ENCODE measurements around the gene MAP4K2.

MAP4K2 gene

DNA sequence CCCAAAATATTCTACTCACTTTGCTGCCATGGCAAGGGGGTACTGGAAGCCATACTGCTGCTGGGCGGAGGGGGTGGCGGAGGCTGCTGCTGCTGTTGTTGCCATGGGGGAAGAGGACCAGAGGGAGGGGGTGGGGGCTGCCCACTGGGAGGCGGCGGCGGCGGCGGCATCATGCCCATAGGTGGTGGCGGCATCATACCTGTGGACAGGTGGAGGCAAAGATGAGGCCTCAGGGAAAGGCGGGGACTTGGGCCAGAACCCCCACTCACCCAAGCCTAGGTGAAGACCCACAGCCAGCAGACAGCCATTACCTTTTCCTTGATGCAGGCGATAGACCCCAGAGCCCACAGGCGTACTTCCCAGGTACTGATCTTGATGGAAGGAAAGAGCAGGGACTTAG, 36.1 kb downstream of the MAP4K2 start:
- no peak for DNase-seq

DNA sequence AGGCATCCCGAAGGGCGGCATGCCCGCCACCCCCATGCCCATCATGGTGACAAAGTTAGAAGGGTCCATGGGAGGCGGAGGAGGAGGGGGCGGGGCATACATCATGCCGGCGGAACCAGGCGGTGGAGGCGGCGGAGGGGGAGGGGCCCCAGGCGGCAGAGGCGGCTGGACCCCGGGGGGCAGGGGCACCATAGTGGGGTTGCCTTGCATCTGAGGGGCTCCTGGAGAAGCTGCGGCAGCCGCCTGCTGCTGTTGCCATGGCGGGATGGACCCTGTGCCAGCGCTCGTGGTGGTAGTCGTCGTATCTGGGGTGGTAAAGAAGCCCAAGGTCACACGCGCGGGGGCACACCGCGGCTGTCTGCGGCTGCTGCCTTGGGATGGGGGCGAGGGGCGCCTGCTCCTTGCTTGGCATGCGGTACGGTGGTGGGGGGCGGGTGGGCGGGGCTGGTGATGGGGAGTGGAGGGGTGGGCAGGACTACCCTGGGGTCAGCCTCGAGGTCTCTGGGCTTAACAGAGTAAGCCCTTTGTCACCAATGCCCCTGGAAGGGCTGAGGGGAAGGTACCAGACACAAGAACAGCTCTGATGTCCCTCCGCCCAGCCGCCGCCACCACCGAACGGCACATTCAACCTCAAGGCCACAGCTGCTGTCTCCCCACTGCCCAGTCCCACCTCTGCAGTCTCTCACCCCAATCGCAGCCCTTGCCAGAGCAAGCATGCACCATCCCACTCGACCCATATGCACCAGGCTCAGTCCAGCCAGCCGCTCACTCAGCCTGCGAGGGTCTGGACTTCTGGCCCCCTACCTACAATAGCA, 37.0 kb downstream of the MAP4K2 start:
- no peak for DNase-seq

- DNase-seq: no peak
Measured at GRCh38 chr11:64765291-64765850, 37.6 kb downstream of the MAP4K2 start.

- no peak for DNase-seq
Measured at GRCh38 chr11:64764753-64765152, 38.3 kb downstream of the MAP4K2 start.

DNA sequence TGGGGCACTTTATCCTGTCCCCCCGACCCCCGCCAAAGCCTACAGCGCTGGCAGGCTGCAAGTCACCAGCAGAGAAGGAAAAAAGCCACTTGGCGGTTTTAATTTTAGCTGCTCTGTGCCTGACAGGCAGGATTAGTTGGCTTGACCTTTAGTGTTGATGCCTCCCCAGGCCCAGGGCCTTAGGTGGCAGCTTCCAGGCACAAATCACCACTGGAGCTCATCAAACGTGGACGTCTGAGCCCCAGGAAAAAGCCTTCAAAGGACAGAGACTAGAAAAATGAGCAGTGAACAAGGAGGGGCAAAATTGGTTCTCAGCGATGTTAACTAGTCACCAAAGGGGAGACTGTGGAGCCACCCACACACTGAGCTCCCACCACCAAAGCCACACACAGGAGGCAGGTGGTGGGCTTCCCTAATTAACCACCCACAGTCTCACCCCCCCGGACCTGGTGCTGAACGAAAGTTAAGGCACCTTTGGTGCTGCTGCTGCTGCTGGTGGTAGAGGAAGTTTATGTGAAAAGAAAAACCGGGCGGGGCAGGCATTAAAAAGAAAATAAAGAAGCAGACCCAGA, 38.9 kb downstream of the MAP4K2 start:
- peak in 1 of 2 experiments; percentile 46 for DNase-seq

DNA sequence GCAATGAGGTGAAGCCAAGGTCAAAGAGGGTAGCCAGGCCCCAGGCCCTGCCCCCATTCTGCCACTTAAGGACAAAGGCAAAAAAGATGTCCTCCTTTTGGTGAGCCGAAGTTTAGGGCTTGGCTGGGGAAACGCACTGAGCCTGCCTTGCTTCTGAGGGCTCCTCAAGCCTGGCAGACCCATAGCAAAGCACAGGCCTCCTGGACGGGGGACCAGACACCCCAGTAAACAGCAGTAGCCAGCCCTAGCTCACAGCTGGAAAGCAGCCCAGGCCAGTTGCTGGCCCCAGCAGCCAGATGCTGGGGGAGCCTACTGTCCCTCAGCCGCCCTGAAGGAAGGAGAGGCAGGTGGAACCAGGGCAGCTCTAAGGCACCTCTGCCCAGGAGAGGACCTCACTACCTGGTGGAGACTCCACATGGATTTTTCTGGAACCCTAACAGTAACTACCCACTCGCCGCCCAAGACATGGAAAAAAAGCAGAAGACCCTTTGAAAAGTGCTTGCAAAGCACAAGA, 39.4 kb downstream of the MAP4K2 start:
- no peak for DNase-seq

DNA sequence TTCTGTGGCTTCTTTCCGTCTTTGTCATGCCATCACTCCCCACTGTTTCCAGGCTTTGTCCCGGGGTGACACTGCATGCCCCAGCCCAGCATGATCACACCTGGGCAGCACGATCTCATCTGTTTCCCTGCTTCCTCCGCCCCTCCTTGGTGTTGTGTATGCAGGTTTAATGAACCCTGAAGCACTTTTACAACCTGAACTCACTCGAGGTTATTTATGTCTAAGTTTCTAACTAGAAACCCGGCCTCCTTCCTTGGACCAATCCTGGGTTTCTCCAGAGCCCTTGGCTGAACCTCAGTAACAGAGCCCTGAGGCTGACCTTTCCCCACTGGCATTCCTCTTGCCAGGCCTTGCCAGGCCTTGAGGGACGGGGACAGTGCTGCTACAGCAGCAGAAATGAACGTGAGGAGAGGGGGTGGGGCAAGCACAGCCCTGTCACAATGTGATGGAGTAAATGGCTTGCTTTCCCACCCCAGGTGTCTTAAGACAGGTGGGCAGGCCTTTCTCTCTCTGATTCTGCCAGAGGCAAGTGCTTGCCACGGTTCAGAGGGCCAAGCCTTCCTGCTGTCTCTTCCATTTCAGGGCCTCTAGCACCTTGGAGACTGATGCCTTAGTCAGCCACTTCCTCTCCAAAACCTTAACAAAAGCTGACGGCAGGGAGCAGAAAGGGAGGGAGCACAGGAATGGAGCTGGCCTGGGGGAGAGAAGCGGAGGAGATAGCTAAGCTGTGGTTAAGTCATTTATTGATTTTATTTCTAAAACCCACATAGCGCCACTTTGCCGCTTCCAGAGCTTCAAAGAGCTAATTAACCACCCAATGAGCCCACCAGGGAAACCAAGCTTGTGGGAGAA, 40.1 kb downstream of the MAP4K2 start:
- no peak for DNase-seq

- DNase-seq: no peak
Measured at GRCh38 chr11:64762277-64762673, 40.7 kb downstream of the MAP4K2 start.

GRCh38 chr11:64760759-64761420, 42.1 kb downstream of the MAP4K2 start:
- no peak for DNase-seq

DNA sequence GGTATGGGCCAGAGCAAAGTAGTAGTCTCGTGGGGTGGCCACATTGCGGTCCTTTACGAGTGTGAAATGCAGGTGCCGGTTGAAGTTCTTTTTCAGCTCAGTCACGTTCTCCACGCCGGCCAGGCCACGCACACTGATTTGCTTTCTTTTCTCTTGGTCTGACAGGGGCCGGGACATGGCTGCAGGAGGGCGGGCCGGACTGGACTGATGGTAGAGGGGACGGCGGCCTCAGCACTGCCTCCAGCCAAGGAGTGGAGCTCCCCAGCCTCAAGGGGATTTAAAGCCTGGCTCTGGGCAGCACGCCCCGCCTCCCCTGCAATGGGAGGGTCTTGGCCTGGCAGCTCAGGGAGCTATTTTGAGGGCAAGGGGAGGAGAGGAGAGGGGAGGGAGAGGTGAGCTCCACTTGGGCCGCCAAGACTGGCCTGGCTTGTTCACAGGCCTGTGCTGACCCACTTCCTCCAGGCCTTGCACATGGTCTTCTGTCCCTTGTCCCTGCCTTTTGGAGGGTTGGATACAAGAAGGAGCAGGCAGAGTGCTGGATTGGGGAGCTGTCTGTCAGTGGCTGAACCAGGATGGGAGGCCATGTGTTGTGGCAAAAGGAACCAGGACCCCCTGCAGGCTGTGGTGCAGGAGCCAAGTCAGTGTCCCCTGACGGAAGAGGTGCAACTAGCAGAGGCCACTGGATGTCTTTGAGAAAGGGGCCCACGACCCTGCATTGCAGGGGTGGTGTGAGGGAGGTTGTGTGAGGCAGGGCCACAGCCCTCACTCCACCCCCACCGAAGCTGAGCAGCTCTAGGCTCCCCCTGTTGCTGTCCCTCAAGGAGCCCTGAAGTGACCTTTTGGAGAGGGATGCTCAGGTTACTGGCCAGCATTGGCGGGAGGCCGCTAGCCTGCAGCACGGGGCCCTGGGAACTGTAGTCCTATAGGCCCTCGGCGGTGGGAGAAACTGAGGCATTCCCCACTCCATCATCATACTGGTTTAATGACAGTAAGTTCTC, 43.0 kb downstream of the MAP4K2 start, which contains the start of gene PYGM:
Gene PYGM, minus strand, starts transcription at position 253 of the 998 bp plus-strand sequence. Its CDS starts 76 bp downstream, at position 177.
- DNase-seq: no peak

DNA sequence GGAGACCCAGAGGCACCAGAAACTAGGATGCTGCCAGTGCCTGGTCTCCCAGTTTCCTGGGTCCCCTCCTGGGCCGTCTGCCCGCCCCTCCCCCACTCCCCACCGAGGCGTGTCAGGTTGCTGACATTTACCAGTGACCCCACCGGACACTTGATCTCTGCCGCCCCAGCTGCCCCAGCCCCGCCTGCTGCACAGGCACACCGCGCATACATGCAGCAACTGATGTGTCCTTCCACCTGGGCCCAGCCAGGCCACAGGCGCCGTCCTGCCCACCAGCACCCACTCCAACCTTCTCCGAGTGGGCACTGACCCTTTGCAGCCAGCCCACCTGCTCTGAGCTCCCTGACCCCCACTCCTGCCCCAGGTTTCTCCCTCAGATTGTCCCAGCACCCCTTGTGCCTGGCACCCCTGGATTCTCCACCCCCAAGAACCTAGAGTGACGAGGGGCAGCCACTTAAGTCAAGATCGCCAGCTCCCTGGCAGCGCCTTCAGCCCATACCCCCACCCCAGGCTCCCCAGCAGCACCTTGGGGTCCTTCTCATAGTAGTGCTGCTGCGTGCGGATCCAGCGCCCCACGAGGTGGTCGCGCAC, 43.8 kb downstream of the MAP4K2 start:
- DNase-seq: no peak

DNA sequence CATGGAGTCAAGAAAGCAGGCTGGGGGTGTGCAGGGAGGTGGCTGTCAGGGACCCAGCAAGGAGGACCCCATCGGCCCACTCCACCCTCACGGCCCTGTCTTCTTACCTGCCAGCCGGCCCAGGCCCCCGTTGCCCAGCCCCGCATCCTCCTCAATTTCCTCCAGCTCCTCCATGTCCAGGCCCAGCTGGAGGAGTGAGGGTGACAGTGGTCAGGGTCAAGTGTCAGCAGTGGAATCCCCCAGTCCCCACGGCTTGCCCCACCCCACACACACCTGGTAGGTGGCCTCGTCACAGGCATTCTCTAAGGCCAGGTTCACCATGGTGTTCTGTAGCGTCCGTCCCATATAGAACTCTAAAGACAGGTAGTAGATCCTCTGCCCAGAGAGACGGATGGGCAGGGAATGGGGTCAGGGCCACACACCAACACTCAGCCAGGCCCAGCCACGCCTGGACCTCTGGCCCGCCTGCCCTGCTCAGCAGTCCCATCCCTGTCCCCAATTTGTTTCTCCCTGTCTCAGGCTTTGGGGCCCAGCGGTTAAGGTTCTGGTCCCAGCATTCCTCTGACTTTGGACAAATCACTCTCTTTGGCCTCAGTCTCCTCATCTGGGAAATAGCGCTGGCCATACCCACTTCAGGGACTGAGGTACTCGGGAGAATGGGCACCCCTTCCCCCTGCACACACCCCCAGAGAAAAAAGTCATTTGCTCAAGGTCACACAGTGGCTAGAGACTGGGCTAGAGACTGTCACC, 44.5 kb downstream of the MAP4K2 start:
- no peak for DNase-seq

GRCh38 chr11:64757549-64758329, 45.3 kb downstream of the MAP4K2 start:
- DNase-seq: no peak

GRCh38 chr11:64755681-64756361, 47.2 kb downstream of the MAP4K2 start:
- no peak for DNase-seq

GRCh38 chr11:64754919-64755662, 47.9 kb downstream of the MAP4K2 start:
- no peak for DNase-seq

- no peak for DNase-seq
Measured at GRCh38 chr11:64754124-64754918, 48.7 kb downstream of the MAP4K2 start.

Data from activated CD4-positive, alpha-beta T cell treated with anti-CD3 and anti-CD28 coated beads, Interleukin-2, amount 50 U/mL, for 4 hours (primary cell).